HEK293 (cell line): Measurements from ENCODE around the gene GLIS1.

Source experiments
- CTCF ChIA-PET: fragments of 350-600 bp; formaldehyde crosslinking; extraction: SDS; loops from one replicate; lab custom pipeline; 2021; ENCODE audit warnings: antibody characterized with exemption; lab: Yijun Ruan, JAX
- POLR2A ChIA-PET: fragments of 300-600 bp; formaldehyde crosslinking; extraction: SDS; loops from one replicate; lab custom pipeline; 2020; ENCODE audit warnings: antibody characterized with exemption, inconsistent platforms; lab: Yijun Ruan, JAX
- H3K27ac ChIP-seq: fragments of 200-500 bp; sonication (Bioruptor generic); 2 replicates; pipeline ENCODE4 v1.5.1; 2014; ENCODE audit warnings: low read depth, low read length, control low read depth, inconsistent platforms; ENCODE audit errors: extremely low read depth
- H3K36me3 ChIP-seq, 2 experiments: fragments of 200-500 bp in 1 of 2; sonication (Bioruptor generic) in 1 of 2; 1 replicate in 1 of 2; 2 replicates in 1 of 2; pipeline ENCODE4 v1.5.1; 2014 to 2017; ENCODE audit warnings: inconsistent platforms in 2 of 2, low read length in 2 of 2; ENCODE audit not compliant: control insufficient read depth in 2 of 2, insufficient read depth in 1 of 2
- H3K4me1 ChIP-seq: fragments of 200-500 bp; sonication (Bioruptor generic); 2 replicates; pipeline ENCODE4 v1.5.1; 2014; ENCODE audit warnings: mild to moderate bottlenecking, low read length, inconsistent platforms; ENCODE audit not compliant: control insufficient read depth, insufficient read depth
- H3K4me3 ChIP-seq: 2 replicates; pipeline ENCODE4 v1.5.1; 2011; ENCODE audit warnings: low read depth, mild to moderate bottlenecking, control low read depth, low read length, moderate library complexity
- H3K9me3 ChIP-seq: fragments of 200-500 bp; sonication (Bioruptor generic); 2 replicates; pipeline ENCODE4 v1.5.1; 2014; ENCODE audit warnings: low read depth, low read length, inconsistent platforms; ENCODE audit not compliant: control insufficient read depth, insufficient read depth
- BCL11A ChIP-seq: fragments of 450-650 bp; formaldehyde crosslinking; IDR thresholded peaks from 2 replicates; pipeline ENCODE4 v1.5.1; 2016; ENCODE audit warnings: low read depth, missing biosample characterization, missing genetic modification characterization
- BCL6B ChIP-seq: fragments of 450-650 bp; formaldehyde crosslinking; IDR thresholded peaks from 2 replicates; pipeline ENCODE4 v1.5.1; 2017; ENCODE audit warnings: missing biosample characterization, missing genetic modification characterization
- EGR2 ChIP-seq: fragments of 450-650 bp; formaldehyde crosslinking; IDR thresholded peaks from 2 replicates; pipeline ENCODE4 v1.5.1; 2016; ENCODE audit warnings: low read depth, missing biosample characterization, missing genetic modification characterization
- GFI1B ChIP-seq: fragments of 450-650 bp; formaldehyde crosslinking; IDR thresholded peaks from 2 replicates; pipeline ENCODE4 v1.5.1; 2016; ENCODE audit warnings: missing biosample characterization, missing genetic modification characterization
- GLI4 ChIP-seq: fragments of 450-650 bp; formaldehyde crosslinking; IDR thresholded peaks from 2 replicates; pipeline ENCODE4 v1.5.1; 2016; ENCODE audit warnings: missing biosample characterization, missing genetic modification characterization
- PATZ1 ChIP-seq: fragments of 450-650 bp; formaldehyde crosslinking; IDR thresholded peaks from 2 replicates; pipeline ENCODE4 v1.5.1; 2016; ENCODE audit warnings: missing biosample characterization, missing genetic modification characterization
- TCF7L2 ChIP-seq: IDR thresholded peaks from 2 replicates; pipeline ENCODE4 v1.6.1; 2011; ENCODE audit warnings: low read depth, mild to moderate bottlenecking, inconsistent platforms, low read length, moderate library complexity, borderline replicate concordance
- ZNF121 ChIP-seq: fragments of 450-650 bp; formaldehyde crosslinking; IDR thresholded peaks from 2 replicates; pipeline ENCODE4 v1.5.1; 2016; ENCODE audit warnings: missing biosample characterization, missing genetic modification characterization
- ZNF132 ChIP-seq: fragments of 450-650 bp; formaldehyde crosslinking; IDR thresholded peaks from 2 replicates; pipeline ENCODE4 v1.5.1; 2017; ENCODE audit warnings: missing biosample characterization, missing genetic modification characterization, borderline replicate concordance
- ZNF140 ChIP-seq: fragments of 450-650 bp; formaldehyde crosslinking; IDR thresholded peaks from 2 replicates; pipeline ENCODE4 v1.5.1; 2016; ENCODE audit warnings: missing biosample characterization, missing genetic modification characterization
- ZNF239 ChIP-seq: fragments of 450-650 bp; formaldehyde crosslinking; IDR thresholded peaks from 2 replicates; pipeline ENCODE4 v1.5.1; 2016; ENCODE audit warnings: missing biosample characterization, missing genetic modification characterization
- ZNF24 ChIP-seq: fragments of 450-650 bp; formaldehyde crosslinking; IDR thresholded peaks from 2 replicates; pipeline ENCODE4 v1.5.1; 2016; ENCODE audit warnings: missing biosample characterization, missing genetic modification characterization
- ZNF266 ChIP-seq: fragments of 450-650 bp; formaldehyde crosslinking; IDR thresholded peaks from 2 replicates; pipeline ENCODE4 v1.5.1; 2016; ENCODE audit warnings: missing biosample characterization, missing genetic modification characterization, low read depth
- ZNF341 ChIP-seq: fragments of 450-650 bp; formaldehyde crosslinking; IDR thresholded peaks from 2 replicates; pipeline ENCODE4; 2016; ENCODE audit warnings: low read depth, missing biosample characterization, missing genetic modification characterization
- ZNF426 ChIP-seq: fragments of 450-650 bp; formaldehyde crosslinking; IDR thresholded peaks from 2 replicates; pipeline ENCODE4 v1.5.1; 2017; ENCODE audit warnings: missing biosample characterization, missing genetic modification characterization, mild to moderate bottlenecking, inconsistent platforms, moderate library complexity
- ZNF560 ChIP-seq: fragments of 450-650 bp; formaldehyde crosslinking; IDR thresholded peaks from 2 replicates; pipeline ENCODE4 v1.5.1; 2017; ENCODE audit warnings: missing biosample characterization, missing genetic modification characterization, borderline replicate concordance
- ZNF585B ChIP-seq: fragments of 450-650 bp; formaldehyde crosslinking; IDR thresholded peaks from 2 replicates; pipeline ENCODE4 v1.5.1; 2016; ENCODE audit warnings: missing biosample characterization, missing genetic modification characterization
- ZNF645 ChIP-seq: fragments of 450-650 bp; formaldehyde crosslinking; IDR thresholded peaks from 2 replicates; pipeline ENCODE4; 2016; ENCODE audit warnings: missing biosample characterization, missing genetic modification characterization
- ZNF792 ChIP-seq: fragments of 450-650 bp; formaldehyde crosslinking; IDR thresholded peaks from 2 replicates; pipeline ENCODE4 v1.5.1; 2016; ENCODE audit warnings: missing biosample characterization, missing genetic modification characterization
- TF ChIP-seq, protein P1 (sequence below): fragments of 450-650 bp; formaldehyde crosslinking; IDR thresholded peaks from 2 replicates; pipeline ENCODE4 v1.5.1; 2016; ENCODE audit warnings: missing biosample characterization, missing genetic modification characterization
- TF ChIP-seq, protein P2 (sequence below): fragments of 450-650 bp; formaldehyde crosslinking; IDR thresholded peaks from 2 replicates; pipeline ENCODE4 v1.5.1; 2016; ENCODE audit warnings: missing biosample characterization, missing genetic modification characterization

Gene GLIS1

DNA sequence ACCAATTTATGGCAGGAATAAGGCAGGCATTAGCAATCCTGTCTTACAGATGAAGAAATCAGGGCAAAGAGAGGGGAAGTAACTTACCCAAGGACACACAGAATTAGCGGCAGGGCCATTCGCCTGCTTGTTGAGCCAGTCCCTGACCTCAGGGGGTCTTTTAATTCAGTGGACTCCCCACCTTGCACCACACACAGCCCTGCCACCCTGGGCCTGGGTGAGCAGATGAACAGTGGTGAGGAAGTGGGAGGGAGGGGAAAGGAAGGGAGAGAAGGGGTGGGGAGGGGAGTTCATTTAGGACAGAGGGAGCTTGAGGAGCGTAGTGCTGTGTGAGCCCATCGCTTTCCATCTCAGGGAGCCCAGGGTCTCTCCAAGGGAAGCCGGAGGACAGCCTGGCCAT is 34.7 kb downstream of the GLIS1 start:
- H3K27ac ChIP-seq: no peak overlapping the region
- no peaks in the 10 kb centered on the region for H3K4me1 ChIP-seq
- CTCF ChIA-PET: no interaction called here
- no peak for TF ChIP-seq EGR2 (tag by site-specific recombination)
- TF ChIP-seq ZNF585B: no peak
- TF ChIP-seq TCF7L2: no peak
- TF ChIP-seq ZNF132 (tag by site-specific recombination): no peak
- TF ChIP-seq, protein P1, sequence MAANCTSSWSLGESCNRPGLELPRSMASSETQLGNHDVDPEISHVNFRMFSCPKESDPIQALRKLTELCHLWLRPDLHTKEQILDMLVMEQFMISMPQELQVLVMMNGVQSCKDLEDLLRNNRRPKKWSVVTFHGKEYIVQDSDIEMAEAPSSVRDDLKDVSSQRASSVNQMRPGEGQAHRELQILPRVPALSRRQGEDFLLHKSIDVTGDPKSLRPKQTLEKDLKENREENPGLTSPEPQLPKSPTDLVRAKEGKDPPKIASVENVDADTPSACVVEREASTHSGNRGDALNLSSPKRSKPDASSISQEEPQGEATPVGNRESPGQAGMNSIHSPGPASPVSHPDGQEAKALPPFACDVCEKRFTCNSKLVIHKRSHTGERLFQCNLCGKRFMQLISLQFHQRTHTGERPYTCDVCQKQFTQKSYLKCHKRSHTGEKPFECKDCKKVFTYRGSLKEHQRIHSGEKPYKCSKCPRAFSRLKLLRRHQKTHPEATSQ: no peak
- TF ChIP-seq, protein P2, sequence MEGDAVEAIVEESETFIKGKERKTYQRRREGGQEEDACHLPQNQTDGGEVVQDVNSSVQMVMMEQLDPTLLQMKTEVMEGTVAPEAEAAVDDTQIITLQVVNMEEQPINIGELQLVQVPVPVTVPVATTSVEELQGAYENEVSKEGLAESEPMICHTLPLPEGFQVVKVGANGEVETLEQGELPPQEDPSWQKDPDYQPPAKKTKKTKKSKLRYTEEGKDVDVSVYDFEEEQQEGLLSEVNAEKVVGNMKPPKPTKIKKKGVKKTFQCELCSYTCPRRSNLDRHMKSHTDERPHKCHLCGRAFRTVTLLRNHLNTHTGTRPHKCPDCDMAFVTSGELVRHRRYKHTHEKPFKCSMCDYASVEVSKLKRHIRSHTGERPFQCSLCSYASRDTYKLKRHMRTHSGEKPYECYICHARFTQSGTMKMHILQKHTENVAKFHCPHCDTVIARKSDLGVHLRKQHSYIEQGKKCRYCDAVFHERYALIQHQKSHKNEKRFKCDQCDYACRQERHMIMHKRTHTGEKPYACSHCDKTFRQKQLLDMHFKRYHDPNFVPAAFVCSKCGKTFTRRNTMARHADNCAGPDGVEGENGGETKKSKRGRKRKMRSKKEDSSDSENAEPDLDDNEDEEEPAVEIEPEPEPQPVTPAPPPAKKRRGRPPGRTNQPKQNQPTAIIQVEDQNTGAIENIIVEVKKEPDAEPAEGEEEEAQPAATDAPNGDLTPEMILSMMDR (tag by site-specific recombination): no peak
- TF ChIP-seq ZNF560 (tag by site-specific recombination): no peak
- no peak for TF ChIP-seq BCL6B (tag by site-specific recombination)
- no peak for TF ChIP-seq ZNF426 (tag by site-specific recombination)
- TF ChIP-seq ZNF792 (tag by site-specific recombination): no peak
- no peak for TF ChIP-seq BCL11A (tag by site-specific recombination)
- TF ChIP-seq GLI4 (tag by site-specific recombination): no peak
- no peak overlapping the region for H3K4me3 ChIP-seq
- no peaks in the 10 kb centered on the region for H3K36me3 ChIP-seq
- H3K9me3 ChIP-seq: no peaks in the 10 kb centered on the region
- POLR2A ChIA-PET: no interaction called here

DNA sequence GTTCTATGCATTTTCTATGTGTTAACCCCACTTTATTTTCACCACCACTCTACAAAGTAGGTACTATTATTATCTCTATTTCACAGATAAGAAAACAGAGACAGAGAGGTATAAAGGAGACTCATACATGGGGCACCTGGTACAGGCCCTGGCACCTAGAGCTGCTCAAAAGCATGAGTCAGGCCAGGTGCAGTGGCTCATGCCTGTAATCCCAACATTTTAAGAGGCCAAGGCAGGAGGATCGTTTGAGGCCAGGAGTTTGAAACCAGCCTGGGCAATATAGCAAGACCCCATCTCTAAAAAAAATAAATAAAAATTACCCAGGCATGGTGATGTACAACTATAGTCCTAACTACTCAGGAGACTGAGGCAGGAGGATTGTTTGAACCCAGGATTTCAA is 35.8 kb downstream of the GLIS1 start:
- no peak for TF ChIP-seq ZNF266 (tag by site-specific recombination)
- peak; percentile 94 for TF ChIP-seq ZNF121 (tag by site-specific recombination)
- Histone ChIP-seq H3K4me3 (no peak overlapping the region), H3K4me1 (no peaks in the 10 kb centered on the region), H3K27ac (no peak overlapping the region), H3K36me3 (no peaks in the 10 kb centered on the region), H3K9me3 (no peaks in the 10 kb centered on the region)
- CTCF ChIA-PET: interaction anchor here (0.6 kb wide), 2 partner anchors 13 to 32 kb away, joined by 3 read pairs; no protein-coding TSS in a partner anchor
- POLR2A ChIA-PET: interaction anchor here (0.6 kb wide), 1 partner anchor 78 kb away, joined by 3 read pairs; no protein-coding TSS in a partner anchor

DNA sequence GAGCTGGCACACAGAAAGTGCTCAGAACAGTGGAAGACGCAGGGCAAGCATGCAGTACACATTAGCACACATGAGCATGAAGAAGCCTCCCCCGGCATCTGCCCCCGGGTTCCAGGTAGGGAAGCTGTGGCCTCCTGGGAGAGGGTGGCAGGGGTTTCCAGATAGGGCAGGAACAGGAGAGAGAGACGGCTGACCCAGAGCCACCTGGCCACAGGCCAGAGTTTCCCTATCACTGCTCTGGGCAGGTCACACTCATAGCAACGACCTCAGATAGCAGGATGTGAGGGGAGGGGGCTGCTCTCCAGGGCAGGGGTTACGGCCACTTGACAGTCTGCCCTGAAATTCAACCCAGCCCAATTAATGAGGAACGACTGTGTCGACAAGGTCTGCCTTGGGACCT is 36.6 kb downstream of the GLIS1 start:
- no peak overlapping the region for H3K4me3 ChIP-seq
- ChIA-PET POLR2A (no interaction called here), CTCF (interaction anchor here (0.6 kb wide), 1 partner anchor 204 kb away, joined by 3 read pairs; no protein-coding TSS in a partner anchor)
- no peaks in the 10 kb centered on the region for H3K9me3 ChIP-seq
- H3K4me1 ChIP-seq: no peaks in the 10 kb centered on the region
- H3K27ac ChIP-seq: no peak overlapping the region
- no peaks in the 10 kb centered on the region for H3K36me3 ChIP-seq
- TF ChIP-seq ZNF645 (no peak), GFI1B (tag by site-specific recombination) (no peak), ZNF24 (tag by site-specific recombination) (no peak), ZNF341 (tag by site-specific recombination) (no peak), ZNF239 (no peak), PATZ1 (no peak), ZNF140 (tag by site-specific recombination) (no peak)
